ENCODE data around the gene NRBF2. TPM values are rescaled to one million over a fixed set of nuclear protein-coding genes. Genes with fewer than 3 reads are reported as not detected.

The NRBF2 gene
- total and polyA plus RNA-seq, 4 donors: 13.7 to 31.8 (median 22.3) TPM

- Histone ChIP-seq H3K9ac (ENCODE audit: low read depth in 1 of 2, low read length in 2 of 2) (no peak overlapping the region), H3K4me1 (ENCODE audit: control insufficient read depth in 4 of 4, insufficient read depth in 4 of 4, low read length in 3 of 4) (peaks cover 0 to 17% (median 7%) of the 10 kb centered on the region in 4 donors), H3K9me3 (ENCODE audit: control insufficient read depth in 4 of 4, low read length in 3 of 4) (no peaks in the 10 kb centered on the region), H3K4me3 (ENCODE audit: low read depth in 1 of 3, low read length in 3 of 3) (no peak overlapping the region), H3K27ac (ENCODE audit: low read depth in 1 of 2, low read length in 2 of 2) (peak overlapping the region; percentile 85 to 92), H3K27me3 (ENCODE audit: control insufficient read depth in 4 of 4, insufficient read depth in 4 of 4, low read length in 3 of 4) (no peaks in the 10 kb centered on the region), H3K36me3 (ENCODE audit: control insufficient read depth in 4 of 4, insufficient read depth in 3 of 4, low read depth in 1 of 4, low read length in 3 of 4) (no peaks in the 10 kb centered on the region)
- TF ChIP-seq FOXA1 (IDR thresholded peaks at IDR 0.05) (no peak), TAF1 (conservative IDR thresholded peaks at IDR 0.05) (no peak), YY1 (IDR thresholded peaks at IDR 0.05) (no peak), MAX (IDR thresholded peaks at IDR 0.05) (no peak), ATF3 (IDR thresholded peaks at IDR 0.05) (no peak), NR2F2 (IDR thresholded peaks at IDR 0.05) (no peak), ZBTB33 (IDR thresholded peaks at IDR 0.05) (no peak)
- WGBS: 87% methylated on average over 3 of the region's 3 CpGs
- DNase-seq (ENCODE audit: low spot score): no peak
These were observed 16.6 kb upstream of the NRBF2 start for GRCh38 chr10:63116452-63117072.

- H3K36me3 ChIP-seq (ENCODE audit: control insufficient read depth in 4 of 4, insufficient read depth in 3 of 4, low read depth in 1 of 4, low read length in 3 of 4): no peaks in the 10 kb centered on the region
- no peak overlapping the region for H3K4me3 ChIP-seq (ENCODE audit: low read depth in 1 of 3, low read length in 3 of 3)
- H3K9me3 ChIP-seq (ENCODE audit: control insufficient read depth in 4 of 4, low read length in 3 of 4): no peaks in the 10 kb centered on the region
- H3K9ac ChIP-seq (ENCODE audit: low read depth in 1 of 2, low read length in 2 of 2): no peak overlapping the region
- no peaks in the 10 kb centered on the region for H3K27me3 ChIP-seq (ENCODE audit: control insufficient read depth in 4 of 4, insufficient read depth in 4 of 4, low read length in 3 of 4)
- peaks cover 0 to 17% (median 6%) of the 10 kb centered on the region in 4 donors for H3K4me1 ChIP-seq (ENCODE audit: control insufficient read depth in 4 of 4, insufficient read depth in 4 of 4, low read length in 3 of 4)
- no peak for DNase-seq (ENCODE audit: low spot score)
- no peak for TF ChIP-seq FOXA2 (IDR thresholded peaks at IDR 0.05)
- TF ChIP-seq HNF4A (conservative IDR thresholded peaks at IDR 0.05): no peak
- TF ChIP-seq RXRA (IDR thresholded peaks at IDR 0.05): no peak
- TF ChIP-seq ATF3 (IDR thresholded peaks at IDR 0.05): no peak
- TF ChIP-seq ZBTB33 (IDR thresholded peaks at IDR 0.05): no peak
- TF ChIP-seq TAF1 (conservative IDR thresholded peaks at IDR 0.05): no peak
- TF ChIP-seq REST (IDR thresholded peaks at IDR 0.05): no peak
- no peak for TF ChIP-seq EGR1 (IDR thresholded peaks at IDR 0.05; ENCODE audit: low read depth in 2 of 2)
- no peak for TF ChIP-seq CTCF (IDR thresholded peaks at IDR 0.05; ENCODE audit: low read depth, low read length, missing input control)
- TF ChIP-seq SP1 (IDR thresholded peaks at IDR 0.05): no peak
- no peak overlapping the region for H3K27ac ChIP-seq (ENCODE audit: low read depth in 1 of 2, low read length in 2 of 2)
These were observed 14.1 kb upstream of the NRBF2 start for GRCh38 chr10:63119041-63119440.

Data from liver (tissue), 9 donors.